GM18502 (cell line): ENCODE results near the gene G6PD.
"Not testable (repeated sequence)": the region's sequence is repeated elsewhere in the genome, so short reads cannot be mapped to it uniquely, and the experiment has no call there.

ENCODE experiments used
- ATAC-seq: cut with Tn5 transposase; IDR thresholded peaks from one replicate; pipeline ENCODE4 v1.9.1; 2021; ENCODE audit warnings: mild to moderate bottlenecking; ENCODE audit not compliant: unreplicated experiment, poor library complexity

Gene G6PD

GRCh38 chrX:154546354-154547244, at the start of gene G6PD:
Gene G6PD (minus strand): TSS chrX:154546846. CDS start chrX:154546155, 691 bp downstream.
- peak; percentile 46 for ATAC-seq

DNA sequence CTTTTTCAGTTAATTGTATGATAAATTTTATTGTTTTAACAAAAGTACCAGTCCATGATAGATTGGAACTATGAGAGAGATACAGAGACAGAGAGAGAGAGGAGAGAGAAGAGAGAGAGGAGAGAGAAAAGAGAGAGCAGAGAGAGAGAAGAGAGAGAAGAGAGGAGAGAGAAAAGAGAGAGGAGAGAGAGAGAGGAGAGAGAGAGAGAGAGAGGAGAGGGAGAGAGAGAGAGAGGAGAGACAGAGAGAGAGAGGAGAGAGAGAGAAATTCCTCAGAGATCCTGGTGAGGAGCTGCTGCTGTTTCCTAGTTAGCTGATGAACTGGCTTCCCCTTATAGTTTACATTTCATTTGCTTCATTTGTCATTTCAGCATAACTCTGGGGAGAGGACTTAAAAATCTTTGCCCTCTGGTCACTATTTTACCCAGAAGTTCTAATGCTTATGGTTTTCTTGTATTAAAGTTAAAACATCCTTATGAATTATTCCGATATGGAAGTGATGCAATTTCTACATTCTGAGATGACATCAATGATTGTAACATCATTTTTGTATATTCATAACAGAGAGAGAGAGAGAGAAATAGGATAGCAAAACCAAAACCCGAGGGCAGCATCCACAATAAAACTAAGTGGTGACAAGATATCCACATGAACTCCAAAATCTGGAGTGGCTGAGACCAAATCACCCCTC, 49.1 kb upstream of the G6PD start:
- ATAC-seq: no peak

DNA sequence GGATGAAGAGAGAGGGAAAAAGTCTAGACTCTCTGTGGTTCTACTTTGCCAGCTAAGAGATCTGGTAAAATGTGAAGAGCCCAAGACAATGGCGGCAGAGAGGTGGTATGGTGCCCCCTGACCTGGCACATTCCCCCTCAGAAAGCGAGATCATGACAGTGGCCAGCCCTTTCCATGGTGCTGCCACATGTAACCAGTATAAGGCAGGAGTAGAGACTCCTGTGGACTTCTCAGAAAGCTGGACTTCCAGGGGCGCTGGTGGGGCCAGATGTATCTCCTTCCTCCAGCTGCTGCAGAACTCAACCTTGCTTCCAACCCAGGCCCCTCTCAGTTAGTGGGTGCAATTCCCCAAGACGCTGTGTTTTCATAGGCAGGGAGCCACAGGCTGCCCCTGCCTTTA, 47.8 kb upstream of the G6PD start:
- ATAC-seq: no peak

- no peak for ATAC-seq
Measured at GRCh38 chrX:154593201-154593600, 46.6 kb upstream of the G6PD start.

DNA sequence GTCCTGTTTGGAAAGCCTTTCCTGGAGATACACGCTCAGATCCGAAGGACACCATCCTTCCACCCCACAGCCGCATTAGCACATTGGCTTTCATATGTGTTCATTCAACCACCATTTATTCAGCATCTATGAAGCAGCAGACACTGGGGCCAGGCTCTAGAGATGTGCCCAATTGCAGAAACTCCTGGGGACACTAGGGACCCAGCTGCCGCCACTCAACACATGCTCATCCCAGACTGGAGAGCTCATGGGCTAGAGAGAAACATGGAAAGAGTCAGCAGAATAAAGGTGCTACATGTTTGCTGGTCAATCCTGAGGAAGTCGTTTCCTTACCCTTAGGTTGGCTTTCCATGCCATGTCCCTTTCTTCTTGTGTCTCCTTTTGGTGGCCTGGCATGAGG, 45.9 kb upstream of the G6PD start:
- ATAC-seq: no peak

- not testable (repeated sequence) for ATAC-seq
Measured at GRCh38 chrX:154590415-154590814, 43.8 kb upstream of the G6PD start.

GRCh38 chrX:154584585-154585183, 38.0 kb upstream of the G6PD start, which contains the start of gene CTAG1A:
Gene CTAG1A (plus strand): TSS chrX:154585133. CDS start chrX:154585207, 74 bp downstream.
- ATAC-seq: not testable (repeated sequence)

- ATAC-seq: not testable (repeated sequence)
Measured at GRCh38 chrX:154582994-154583393, 36.3 kb upstream of the G6PD start.

DNA sequence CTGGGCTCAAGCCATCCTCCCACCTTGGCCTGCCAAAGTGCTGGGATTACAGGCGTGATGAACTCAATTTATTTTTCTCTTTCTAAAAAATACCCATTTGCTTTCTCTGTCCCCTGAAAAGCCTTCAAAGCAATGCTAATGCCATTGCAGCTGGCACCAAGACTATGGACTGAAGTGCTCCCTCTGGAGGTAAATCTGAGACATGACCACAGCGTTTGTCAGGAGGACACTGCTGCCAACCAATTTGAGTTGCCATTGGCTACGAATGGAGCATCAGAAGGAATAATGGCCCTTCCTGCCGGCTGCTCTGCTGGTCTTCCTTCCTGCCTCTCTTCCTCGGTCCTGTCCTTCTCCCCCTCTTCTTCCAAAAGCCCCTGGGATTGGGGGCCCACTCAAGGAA, 28.4 kb upstream of the G6PD start:
- not testable (repeated sequence) for ATAC-seq

DNA sequence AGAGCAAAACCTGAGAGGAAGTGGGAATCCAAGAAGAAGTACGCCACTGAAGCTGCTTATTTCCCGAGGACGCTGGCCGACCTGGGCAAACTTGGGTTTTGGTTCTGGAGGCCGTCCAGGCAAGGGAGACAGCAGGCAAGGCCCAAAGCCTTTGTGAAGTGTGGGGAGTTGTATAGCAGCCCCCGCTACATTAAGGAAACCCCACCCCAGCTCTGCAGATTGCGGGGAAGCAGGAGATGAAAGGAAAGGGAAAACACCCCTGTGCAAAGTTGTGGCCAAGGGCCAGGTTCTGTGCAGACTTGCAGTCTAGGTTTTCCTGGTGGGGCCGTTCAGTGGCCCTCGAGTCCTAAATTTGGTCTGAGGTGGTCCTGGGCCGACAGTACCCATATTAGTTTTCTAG, 26.4 kb upstream of the G6PD start:
- ATAC-seq: not testable (repeated sequence)

- ATAC-seq: not testable (repeated sequence)
Measured at GRCh38 chrX:154570361-154570760, 23.7 kb upstream of the G6PD start.

DNA sequence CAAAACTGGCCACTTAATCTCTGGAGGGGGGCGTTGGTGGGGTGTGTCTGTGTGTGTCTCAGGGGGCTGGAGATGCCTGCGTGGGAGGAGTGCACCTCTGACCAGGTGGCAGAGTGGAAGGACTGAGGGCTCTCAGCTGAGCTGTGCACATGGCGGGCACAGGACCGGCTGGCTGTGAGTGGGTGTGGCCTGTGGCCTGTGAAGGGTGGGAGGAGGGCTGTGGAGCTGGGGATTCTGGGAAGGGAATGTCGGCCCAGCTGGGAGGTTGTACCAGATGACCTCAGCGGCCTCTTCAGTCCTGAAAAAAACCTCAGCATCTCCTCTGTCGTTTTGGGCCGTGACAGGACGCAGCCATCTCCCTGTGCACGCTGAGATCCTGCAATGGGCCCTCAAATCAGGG, 15.6 kb upstream of the G6PD start:
- ATAC-seq: not testable (repeated sequence)

GRCh38 chrX:154560326-154560725, 13.7 kb upstream of the G6PD start:
- ATAC-seq: not testable (repeated sequence)

DNA sequence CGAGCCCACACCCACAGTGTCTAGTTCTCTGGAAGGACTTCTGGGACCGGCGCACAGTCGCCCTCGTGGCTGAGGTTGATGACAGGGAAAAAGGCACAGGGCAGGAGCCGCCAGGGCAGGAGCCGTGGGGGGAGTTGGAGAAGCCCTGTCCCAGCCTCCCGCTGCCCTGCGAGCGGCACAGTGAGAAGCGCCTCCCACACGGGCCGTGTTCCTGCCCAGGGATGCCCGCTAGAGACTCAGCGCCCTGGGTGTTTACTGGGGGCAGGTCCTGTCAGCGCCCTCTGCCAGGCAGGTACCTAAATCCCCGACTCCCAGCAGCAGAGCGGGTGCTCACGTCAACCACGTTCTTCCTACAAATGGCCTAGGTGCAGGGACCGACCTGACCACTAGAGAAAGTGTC, 12.2 kb upstream of the G6PD start:
- not testable (repeated sequence) for ATAC-seq

DNA sequence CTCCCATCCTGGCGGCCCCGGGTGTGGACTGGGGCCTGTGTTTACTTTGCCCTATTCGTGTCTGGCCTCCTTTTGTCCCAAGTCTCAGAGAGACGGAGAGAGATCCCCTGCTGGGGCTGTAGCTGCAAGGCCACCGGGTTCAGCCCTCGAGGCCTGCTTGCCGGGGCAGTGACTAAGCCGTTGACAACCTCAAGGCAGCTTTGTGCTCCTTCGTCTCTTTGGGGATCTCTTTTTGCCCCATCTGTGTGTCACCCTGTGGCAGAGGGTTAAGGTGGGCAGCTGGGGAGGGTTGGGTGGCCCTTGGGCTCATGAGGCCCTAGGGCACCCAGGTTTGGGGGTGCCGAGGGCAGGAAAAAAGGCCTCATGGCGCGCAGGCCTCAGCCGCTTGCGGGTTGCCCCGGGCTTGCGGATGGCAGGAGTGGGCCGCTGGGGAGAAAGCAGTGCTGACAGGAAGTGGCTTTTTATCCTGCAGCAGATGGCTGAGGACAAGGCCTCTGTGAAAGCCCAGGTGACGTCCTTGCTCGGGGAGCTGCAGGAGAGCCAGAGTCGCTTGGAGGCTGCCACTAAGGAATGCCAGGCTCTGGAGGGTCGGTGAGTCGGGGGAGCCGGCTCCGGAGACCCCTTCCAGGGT, 11.5 kb upstream of the G6PD start:
- not testable (repeated sequence) for ATAC-seq

DNA sequence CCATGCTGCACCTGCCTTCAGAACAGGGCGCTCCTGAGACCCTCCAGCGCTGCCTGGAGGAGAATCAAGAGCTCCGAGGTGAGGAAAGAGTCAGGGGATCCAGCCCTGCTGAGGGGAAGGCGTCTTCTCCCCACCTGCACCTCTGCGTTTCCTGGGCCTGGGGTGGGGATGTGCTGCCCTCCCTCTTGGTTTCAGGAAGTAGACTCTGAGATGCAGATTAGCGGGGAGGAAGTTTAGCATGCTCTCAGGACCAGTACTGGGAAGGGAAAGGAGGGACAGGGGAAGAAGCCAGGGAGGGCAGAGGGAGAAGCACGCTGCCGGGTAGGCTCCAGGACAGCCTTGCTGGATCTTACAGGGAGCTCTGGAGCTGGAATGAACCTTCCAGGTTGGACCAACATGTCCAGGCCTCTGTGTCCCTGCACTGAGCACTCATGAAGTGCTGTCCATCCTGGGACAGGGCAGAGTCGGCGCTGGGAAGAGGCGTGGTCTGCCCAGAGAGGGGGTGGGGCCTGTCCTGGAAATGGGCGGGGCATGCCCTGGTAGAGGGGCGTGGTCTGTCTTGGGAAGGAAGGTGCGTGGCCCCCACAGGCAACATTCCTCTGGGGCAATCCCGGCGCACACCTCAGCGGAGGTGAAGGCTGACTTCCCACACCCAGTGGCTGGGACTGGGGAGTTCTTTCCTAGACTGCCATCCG, 5.6 kb upstream of the G6PD start:
- ATAC-seq: not testable (repeated sequence)

GRCh38 chrX:154549766-154550165, 3.1 kb upstream of the G6PD start:
- ATAC-seq: no peak

DNA sequence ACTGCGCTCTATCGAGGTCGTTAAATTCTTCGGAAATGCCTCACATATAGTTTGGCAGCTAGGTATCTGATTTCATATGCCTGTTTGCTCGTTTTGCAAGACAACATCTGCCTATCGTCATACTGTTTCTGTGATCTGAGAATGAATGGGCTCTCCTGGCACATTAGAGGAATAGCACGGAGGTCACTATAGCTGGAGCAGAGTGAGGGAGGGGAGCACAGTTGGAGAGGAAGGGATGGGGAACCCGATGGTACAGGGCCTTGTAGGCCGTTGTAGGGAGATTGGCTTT, 1.3 kb upstream of the G6PD start:
- ATAC-seq: no peak

DNA sequence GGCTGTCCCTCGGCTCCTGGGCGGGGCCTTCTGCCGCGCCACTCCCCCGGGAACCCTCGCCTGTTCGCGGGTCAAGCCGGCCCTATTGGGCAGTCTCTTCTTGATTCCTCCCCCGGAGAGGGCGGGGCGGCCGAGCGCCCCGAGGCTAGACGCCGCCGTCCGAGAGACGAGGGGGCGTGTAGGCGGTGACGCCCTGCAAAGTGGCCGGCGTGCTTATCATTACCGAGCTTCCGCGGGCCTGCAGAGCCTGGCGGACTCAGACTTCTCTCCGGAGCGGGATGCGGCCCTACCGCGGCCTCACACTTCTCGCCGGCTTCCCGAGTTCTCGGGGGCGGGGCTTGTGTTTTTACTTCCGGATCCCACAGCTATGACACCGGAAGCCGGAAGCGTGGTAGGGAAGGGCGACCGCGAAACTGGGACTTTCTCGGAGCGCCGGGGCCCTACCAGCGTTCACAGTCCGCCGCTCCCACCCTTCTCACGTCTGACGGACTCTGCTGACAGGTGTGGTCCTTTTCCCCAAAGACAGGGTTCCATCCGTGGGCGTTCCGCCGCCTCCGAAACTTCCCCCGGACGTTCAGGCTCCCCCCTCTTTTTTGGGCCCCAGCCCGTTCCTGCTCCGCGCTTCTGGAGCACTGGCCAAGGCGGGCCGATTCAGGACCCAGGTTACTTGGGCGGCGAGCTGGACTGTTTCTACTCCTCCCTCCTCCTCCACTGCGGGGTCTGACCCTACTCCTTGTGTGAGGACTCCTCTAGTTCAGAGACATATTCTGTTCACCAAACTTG, 790 bp upstream of the G6PD start, which contains the start of gene IKBKG:
IKBKG (plus strand) TSS at position 376 of the 783 bp plus-strand sequence. CDS start 4,383 bp downstream, outside the sequence.
- ATAC-seq: peak; percentile 76
